Measurements from ENCODE around the gene THRB.

GRCh38 chr3:24253336-24253735, 241.3 kb downstream of the THRB start:
- TF ChIP-seq, protein P1, sequence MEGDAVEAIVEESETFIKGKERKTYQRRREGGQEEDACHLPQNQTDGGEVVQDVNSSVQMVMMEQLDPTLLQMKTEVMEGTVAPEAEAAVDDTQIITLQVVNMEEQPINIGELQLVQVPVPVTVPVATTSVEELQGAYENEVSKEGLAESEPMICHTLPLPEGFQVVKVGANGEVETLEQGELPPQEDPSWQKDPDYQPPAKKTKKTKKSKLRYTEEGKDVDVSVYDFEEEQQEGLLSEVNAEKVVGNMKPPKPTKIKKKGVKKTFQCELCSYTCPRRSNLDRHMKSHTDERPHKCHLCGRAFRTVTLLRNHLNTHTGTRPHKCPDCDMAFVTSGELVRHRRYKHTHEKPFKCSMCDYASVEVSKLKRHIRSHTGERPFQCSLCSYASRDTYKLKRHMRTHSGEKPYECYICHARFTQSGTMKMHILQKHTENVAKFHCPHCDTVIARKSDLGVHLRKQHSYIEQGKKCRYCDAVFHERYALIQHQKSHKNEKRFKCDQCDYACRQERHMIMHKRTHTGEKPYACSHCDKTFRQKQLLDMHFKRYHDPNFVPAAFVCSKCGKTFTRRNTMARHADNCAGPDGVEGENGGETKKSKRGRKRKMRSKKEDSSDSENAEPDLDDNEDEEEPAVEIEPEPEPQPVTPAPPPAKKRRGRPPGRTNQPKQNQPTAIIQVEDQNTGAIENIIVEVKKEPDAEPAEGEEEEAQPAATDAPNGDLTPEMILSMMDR (IDR thresholded peaks at IDR 0.05) = no peak
- TF ChIP-seq POLR2A (IDR thresholded peaks at IDR 0.05) = no peak
- no peak for TF ChIP-seq POLR2AphosphoS5 (IDR thresholded peaks at IDR 0.05)
